Body of pancreas (tissue), 4 donors: ENCODE data around the gene ITPK1.

Experiments
- CTCF ChIP-seq, 7 experiments: fragments of 450-650 bp in 4 of 7; fragments of 200-600 bp in 3 of 7; sonication (generic) in 3 of 7; IDR thresholded peaks; one replicate each; pipeline ENCODE4 v1.5.1; 2016 to 2019; ENCODE audit warnings: antibody characterized with exemption in 7 of 7
- POLR2A ChIP-seq, 3 donors: fragments of 450-650 bp; IDR thresholded peaks; one replicate each; pipeline ENCODE4 v1.6.1; 2016; ENCODE audit warnings: antibody characterized with exemption in 3 of 3, mild to moderate bottlenecking in 2 of 3

GRCh38 chr14:92974541-92975345 is 141.0 kb downstream of the ITPK1 start:
- TF ChIP-seq CTCF (IDR thresholded peaks at IDR 0.05), result no peak
- no peak for TF ChIP-seq POLR2A (IDR thresholded peaks at IDR 0.05)
